H9 (cell line): ENCODE results near the gene ERP27. TPM values are rescaled to one million over a fixed set of nuclear protein-coding genes. Genes with fewer than 3 reads are reported as not detected.

Experiments
- DNase-seq: peaks from one replicate; pipeline ENCODE4 v3.0.0-alpha.2; 2017
- H2AFZ ChIP-seq: one replicate; pipeline ENCODE4 v1.6.1; 2013; ENCODE audit warnings: mild to moderate bottlenecking, low read length, control low read depth, moderate library complexity
- H2AK5ac ChIP-seq: 2 replicates; pipeline ENCODE4 v1.6.1; 2013; ENCODE audit warnings: low read length, control low read depth, mixed read lengths; ENCODE audit not compliant: insufficient read length
- H2BK120ac ChIP-seq: one replicate; pipeline ENCODE4 v1.6.1; 2013; ENCODE audit warnings: low read depth, mild to moderate bottlenecking, low read length, control low read depth, inconsistent platforms; ENCODE audit not compliant: poor library complexity, severe bottlenecking
- H2BK12ac ChIP-seq: 2 replicates; pipeline ENCODE4 v1.6.1; 2013; ENCODE audit warnings: low read length, control low read depth, mixed read lengths, low read depth; ENCODE audit not compliant: insufficient read length
- H2BK15ac ChIP-seq: 2 replicates; pipeline ENCODE4 v1.6.1; 2013; ENCODE audit warnings: low read depth, low read length, control low read depth
- H2BK20ac ChIP-seq: one replicate; pipeline ENCODE4 v1.6.1; 2013; ENCODE audit warnings: low read depth, mild to moderate bottlenecking, low read length, control low read depth, inconsistent platforms; ENCODE audit not compliant: poor library complexity, severe bottlenecking
- H2BK5ac ChIP-seq: 2 replicates; pipeline ENCODE4 v1.6.1; 2013; ENCODE audit warnings: low read length, control low read depth, mixed read lengths; ENCODE audit not compliant: insufficient read length
- H3K14ac ChIP-seq: 2 replicates; pipeline ENCODE4 v1.6.1; 2013; ENCODE audit warnings: low read length, control low read depth; ENCODE audit not compliant: insufficient read depth
- H3K18ac ChIP-seq: 2 replicates; pipeline ENCODE4 v1.6.1; 2013; ENCODE audit warnings: low read depth, mild to moderate bottlenecking, mixed read lengths, low read length, control low read depth; ENCODE audit not compliant: insufficient read length
- H3K23ac ChIP-seq: 2 replicates; pipeline ENCODE4 v1.6.1; 2013; ENCODE audit warnings: low read length, control low read depth, mixed read lengths, low read depth; ENCODE audit not compliant: insufficient read length
- H3K23me2 ChIP-seq: 2 replicates; pipeline ENCODE4 v1.6.1; 2013; ENCODE audit warnings: low read depth, mild to moderate bottlenecking, mixed read lengths, low read length, control low read depth; ENCODE audit not compliant: insufficient read length, poor library complexity, severe bottlenecking
- H3K27ac ChIP-seq: 2 replicates; pipeline ENCODE4 v1.5.1; 2013; ENCODE audit warnings: low read length, control low read depth, mixed read lengths, low read depth; ENCODE audit not compliant: insufficient read length
- H3K27me3 ChIP-seq: 2 replicates; pipeline ENCODE4 v1.6.1; 2013; ENCODE audit warnings: low read length, control low read depth, inconsistent platforms; ENCODE audit not compliant: insufficient read depth
- H3K4ac ChIP-seq: 2 replicates; pipeline ENCODE4 v1.6.1; 2013; ENCODE audit warnings: low read depth, mild to moderate bottlenecking, control low read depth, inconsistent platforms, low read length, moderate library complexity
- H3K4me1 ChIP-seq: 2 replicates; pipeline ENCODE4 v1.6.1; 2013; ENCODE audit warnings: low read length, control low read depth, inconsistent platforms; ENCODE audit not compliant: insufficient read depth
- H3K4me2 ChIP-seq: 2 replicates; pipeline ENCODE4 v1.6.1; 2013; ENCODE audit warnings: low read length, control low read depth, mixed read lengths; ENCODE audit not compliant: insufficient read length, insufficient read depth
- H3K56ac ChIP-seq: 2 replicates; pipeline ENCODE4 v1.6.1; 2013; ENCODE audit warnings: low read depth, mild to moderate bottlenecking, mixed read lengths, low read length, control low read depth; ENCODE audit not compliant: insufficient read length
- H3K79me1 ChIP-seq: 2 replicates; pipeline ENCODE4 v1.6.1; 2013; ENCODE audit warnings: low read depth, mild to moderate bottlenecking, moderate library complexity, low read length, control low read depth, inconsistent platforms; ENCODE audit not compliant: insufficient read depth, poor library complexity, severe bottlenecking
- H3K79me2 ChIP-seq: 2 replicates; pipeline ENCODE4 v1.6.1; 2013; ENCODE audit warnings: low read length, control low read depth, inconsistent platforms; ENCODE audit not compliant: insufficient read depth
- H3K9ac ChIP-seq: 2 replicates; pipeline ENCODE4 v1.6.1; 2013; ENCODE audit warnings: low read length, control low read depth, mixed read lengths; ENCODE audit not compliant: insufficient read length; ENCODE audit errors: extremely low read depth
- H3K9me3 ChIP-seq: one replicate; pipeline ENCODE4 v1.6.1; 2013; ENCODE audit warnings: low read depth, low read length, inconsistent platforms; ENCODE audit not compliant: control insufficient read depth
- H3T11ph ChIP-seq: one replicate; pipeline ENCODE4 v1.6.1; 2013; ENCODE audit warnings: mild to moderate bottlenecking, low read length, control low read depth, inconsistent platforms
- H4K20me1 ChIP-seq: one replicate; pipeline ENCODE4 v1.6.1; 2013; ENCODE audit not compliant: control insufficient read depth, insufficient read length, insufficient read depth
- H4K5ac ChIP-seq: 2 replicates; pipeline ENCODE4 v1.6.1; 2013; ENCODE audit warnings: low read depth, mild to moderate bottlenecking, mixed read lengths, low read length, control low read depth; ENCODE audit not compliant: insufficient read length
- H4K8ac ChIP-seq: replicated peaks from 2 replicates; pipeline ENCODE4 v1.6.1; 2013; ENCODE audit warnings: low read length, control low read depth, mixed read lengths, low read depth; ENCODE audit not compliant: insufficient read length
- H4K91ac ChIP-seq: 2 replicates; pipeline ENCODE4 v1.6.1; 2013; ENCODE audit warnings: low read depth, mild to moderate bottlenecking, moderate library complexity, mixed read lengths, low read length, control low read depth; ENCODE audit not compliant: insufficient read length
- H3K27ac Mint-ChIP-seq, 3 experiments: 2 replicates in 2 of 3; 3 replicates in 1 of 3; pipeline ENCODE4 v1.8.0; 2020 to 2021; ENCODE audit warnings: mixed read lengths in 3 of 3, mild to moderate bottlenecking in 1 of 3, moderate library complexity in 1 of 3
- H3K27me3 Mint-ChIP-seq: 2 replicates; pipeline ENCODE4 v1.8.0; 2021; ENCODE audit warnings: low read depth, mild to moderate bottlenecking, moderate library complexity, mixed read lengths
- H3K36me3 Mint-ChIP-seq, 3 experiments: 2 replicates in 2 of 3; 3 replicates in 1 of 3; pipeline ENCODE4 v1.8.0; 2020 to 2021; ENCODE audit warnings: low read depth in 3 of 3, mixed read lengths in 3 of 3; ENCODE audit not compliant: insufficient read depth in 1 of 3
- H3K4me1 Mint-ChIP-seq, 2 experiments: 2 replicates each; pipeline ENCODE4 v1.8.0; 2020; ENCODE audit warnings: mixed read lengths in 2 of 2
- H3K4me3 Mint-ChIP-seq, 2 experiments: 2 replicates in 1 of 2; 3 replicates in 1 of 2; pipeline ENCODE4 v1.8.0; 2020 to 2021; ENCODE audit warnings: mild to moderate bottlenecking in 2 of 2, mixed read lengths in 2 of 2, moderate library complexity in 1 of 2
- H3K9me3 Mint-ChIP-seq, 2 experiments: 2 replicates in 1 of 2; 3 replicates in 1 of 2; pipeline ENCODE4 v1.8.0; 2020; ENCODE audit warnings: mild to moderate bottlenecking in 2 of 2, mixed read lengths in 2 of 2, moderate library complexity in 1 of 2
- CTCF ChIP-seq: fragments of 200-600 bp; sonication (generic); conservative IDR thresholded peaks from 3 replicates; pipeline ENCODE4 v1.8.0; 2021; ENCODE audit warnings: antibody characterized with exemption, mild to moderate bottlenecking
- WGBS: extraction: QIAGEN DNeasy Blood & Tissue Kit; methylation state at CpG from one replicate; pipeline ENCODE4 v1.1.7; 2013; ENCODE audit warnings: missing lambda C conversion rate, low lambda C conversion rate, mixed read lengths; ENCODE audit not compliant: insufficient read length; ENCODE audit errors: extremely low coverage; 5-methylcytosine and 5-hydroxymethylcytosine counted together
- total RNA-seq: library from RNA; stranded (reverse); gene quantifications from 2 replicates; pipeline ENCODE4 v1.2.1, GENCODE V29; 2021

ERP27 gene
- total RNA-seq, 1 experiment from 2014 or later, result not detected

GRCh38 chr12:14905269-14906004 is 32.9 kb downstream of the ERP27 start:
- Histone ChIP-seq H3K9ac (no peak overlapping the region), H3K27ac (no peak overlapping the region), H3K18ac (no peak overlapping the region), H2AFZ (no peak overlapping the region), H3K23me2 (no peaks in the 10 kb centered on the region), H3K56ac (no peak overlapping the region), H2BK5ac (no peak overlapping the region), H4K20me1 (no peaks in the 10 kb centered on the region), H3K4me2 (no peak overlapping the region), H2AK5ac (no peak overlapping the region), H3K79me2 (no peaks in the 10 kb centered on the region), H2BK12ac (no peak overlapping the region), H3K4ac (no peak overlapping the region), H2BK15ac (no peak overlapping the region), H3K4me1 (no peaks in the 10 kb centered on the region), H3K9me3 (no peaks in the 10 kb centered on the region), H3T11ph (no peak overlapping the region), H3K23ac (no peak overlapping the region), H4K5ac (no peak overlapping the region), H4K91ac (no peak overlapping the region), H3K14ac (no peak overlapping the region), H3K79me1 (no peaks in the 10 kb centered on the region), H4K8ac (no peak overlapping the region), H3K27me3 (no peaks in the 10 kb centered on the region), H2BK120ac (no peak overlapping the region), H2BK20ac (no peak overlapping the region)
- Mint-ChIP-seq H3K9me3 (no peaks in the 10 kb centered on the region), H3K4me3 (no peak overlapping the region), H3K27ac (no peak overlapping the region), H3K4me1 (peaks cover 0 to 4% of the 10 kb centered on the region in 2 experiments; a peak in 2 of 4 replicates), H3K27me3 (no peaks in the 10 kb centered on the region), H3K36me3 (no peaks in the 10 kb centered on the region)
- WGBS, result no CpG with 5 or more reads among the region's 5 CpGs
- no peak for TF ChIP-seq CTCF
- DNase-seq, result no peak
